Central memory CD4-positive, alpha-beta T cell (primary cell): ENCODE measurements around the gene KCNJ14.
A peak's percentile ranks its signal among the peaks of the same experiment; 100 is the strongest.

ENCODE experiments used
- DNase-seq: peaks from one replicate; pipeline ENCODE4 v3.0.0; 2022

The KCNJ14 gene

DNA sequence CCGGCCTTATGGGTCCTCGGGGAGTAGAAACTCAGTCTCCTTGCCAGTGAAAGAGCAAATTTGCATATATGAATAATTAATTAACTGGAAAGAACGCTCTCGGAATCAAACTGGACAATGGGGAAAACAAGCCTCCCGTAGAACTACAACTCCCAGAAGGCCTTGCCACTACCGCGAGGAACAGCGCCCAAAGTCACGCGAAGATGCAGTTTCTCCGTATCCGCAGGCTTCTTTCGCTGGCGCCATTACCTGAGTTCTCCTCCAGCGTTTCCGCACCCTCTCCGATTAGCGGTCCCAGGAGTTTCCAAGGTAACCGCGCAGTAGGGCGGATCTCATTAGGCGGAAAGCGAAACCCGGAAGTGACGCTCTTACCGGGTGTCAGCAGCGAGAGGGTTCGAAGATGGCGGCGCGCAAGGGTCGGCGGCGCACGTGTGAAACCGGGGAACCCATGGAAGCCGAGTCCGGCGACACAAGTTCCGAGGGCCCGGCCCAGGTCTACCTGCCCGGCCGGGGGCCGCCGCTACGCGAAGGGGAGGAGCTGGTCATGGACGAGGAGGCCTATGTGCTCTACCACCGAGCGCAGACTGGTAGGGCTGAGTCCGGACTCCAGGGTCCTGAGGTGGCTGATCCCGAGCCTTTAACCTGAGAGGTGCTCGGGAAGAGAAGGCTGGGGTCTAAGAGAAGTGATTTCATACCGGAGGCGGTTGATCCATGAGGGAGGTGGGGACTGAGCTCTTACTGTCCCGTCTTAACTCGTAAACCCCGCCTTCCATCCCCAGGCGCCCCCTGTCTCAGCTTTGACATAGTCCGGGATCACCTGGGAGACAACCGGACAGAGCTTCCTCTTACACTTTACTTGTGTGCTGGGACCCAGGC lies 9.5 kb upstream of the KCNJ14 start, which contains the start of gene GRWD1:
Gene GRWD1, plus strand, starts transcription at position 378 of the 876 bp plus-strand sequence. Its CDS starts 23 bp downstream, at position 401.
- DNase-seq: peak; percentile 96

DNA sequence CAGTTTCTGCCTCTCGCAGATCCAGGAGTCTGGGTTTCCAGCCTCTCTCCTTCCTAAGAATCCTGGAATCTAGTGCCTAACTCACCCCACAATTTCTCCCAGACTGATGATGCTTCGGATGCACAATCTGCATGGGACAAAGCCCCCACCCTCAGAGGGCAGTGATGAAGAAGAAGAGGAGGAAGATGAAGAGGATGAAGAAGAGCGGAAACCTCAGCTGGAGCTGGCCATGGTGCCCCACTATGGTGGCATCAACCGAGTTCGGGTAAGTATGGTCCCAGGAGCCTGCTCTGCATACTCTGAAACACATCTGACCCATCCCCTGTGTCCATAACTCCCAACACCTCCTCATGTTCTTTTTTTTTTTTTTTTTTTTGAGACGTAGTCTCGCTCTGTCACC lies 8.8 kb upstream of the KCNJ14 start:
- no peak for DNase-seq

DNA sequence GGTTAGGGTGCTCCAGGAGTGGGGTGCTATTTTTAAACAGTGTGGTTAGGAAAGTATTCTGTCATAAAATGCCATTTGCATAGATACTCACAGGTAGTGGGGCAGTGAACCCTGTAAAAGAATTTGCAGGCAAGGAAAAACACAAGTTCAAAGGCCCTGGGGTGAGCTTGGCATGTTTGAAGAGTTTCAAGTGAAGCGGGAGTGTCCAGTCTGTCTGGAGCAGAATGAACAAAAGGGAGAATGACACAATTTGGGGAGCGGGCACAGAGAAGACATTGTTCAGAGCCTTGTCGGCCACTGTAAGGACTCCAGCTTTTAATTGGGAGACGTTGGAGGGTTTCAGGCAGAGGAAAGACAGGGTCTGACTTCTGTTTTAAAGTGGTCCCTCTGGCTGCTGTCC lies 6.8 kb upstream of the KCNJ14 start:
- DNase-seq: no peak

DNA sequence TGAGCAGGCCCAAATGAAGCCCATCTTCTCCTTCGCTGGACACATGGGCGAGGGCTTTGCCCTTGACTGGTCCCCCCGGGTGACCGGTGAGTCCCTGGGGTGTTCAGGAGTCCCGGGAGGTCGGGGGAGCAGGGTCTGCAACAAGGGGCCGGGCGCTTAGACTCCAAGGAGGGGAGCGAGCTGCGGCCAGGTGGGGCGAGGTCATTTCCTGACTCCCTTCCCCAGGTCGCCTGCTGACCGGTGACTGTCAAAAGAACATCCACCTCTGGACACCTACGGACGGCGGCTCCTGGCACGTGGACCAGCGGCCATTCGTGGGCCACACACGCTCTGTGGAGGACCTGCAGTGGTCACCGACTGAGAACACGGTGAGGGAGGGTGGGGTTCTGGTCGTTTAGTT lies 4.9 kb upstream of the KCNJ14 start:
- DNase-seq: no peak

DNA sequence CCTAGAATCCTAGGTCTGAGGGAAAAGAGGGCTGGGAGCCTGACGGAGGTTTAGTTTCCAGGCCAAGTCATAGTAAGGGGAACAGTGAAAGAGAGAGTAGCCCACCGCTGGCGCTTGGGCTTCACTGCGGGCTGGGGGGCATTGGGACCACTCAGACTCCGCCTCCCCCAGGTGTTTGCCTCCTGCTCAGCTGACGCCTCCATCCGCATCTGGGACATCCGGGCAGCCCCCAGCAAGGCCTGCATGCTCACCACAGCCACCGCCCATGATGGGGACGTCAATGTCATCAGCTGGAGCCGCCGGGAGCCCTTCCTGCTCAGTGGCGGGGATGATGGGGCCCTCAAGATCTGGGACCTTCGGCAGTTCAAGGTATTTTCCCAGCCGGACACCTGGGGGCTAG lies 4.5 kb upstream of the KCNJ14 start:
- DNase-seq: no peak

DNA sequence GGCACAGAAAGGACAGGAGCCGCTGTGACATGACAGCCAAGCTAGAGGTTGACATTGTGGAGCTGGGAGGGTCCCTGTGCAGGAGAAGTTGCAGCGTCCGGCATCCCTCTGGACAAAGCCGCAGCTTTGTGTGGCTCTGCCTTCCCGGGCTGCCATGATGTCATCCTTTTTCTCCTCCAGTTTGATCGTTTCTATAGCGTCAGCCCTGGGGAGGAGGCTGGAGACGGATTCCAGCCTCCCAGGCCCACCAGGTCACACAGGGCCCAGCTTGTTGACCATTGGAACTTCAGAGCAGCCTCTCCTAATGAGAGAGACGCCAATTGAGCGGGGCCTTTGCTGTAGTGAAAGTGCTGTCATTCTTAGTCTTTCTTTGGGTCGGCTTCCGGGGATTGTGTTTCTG lies 3.8 kb upstream of the KCNJ14 start:
- no peak for DNase-seq

DNA sequence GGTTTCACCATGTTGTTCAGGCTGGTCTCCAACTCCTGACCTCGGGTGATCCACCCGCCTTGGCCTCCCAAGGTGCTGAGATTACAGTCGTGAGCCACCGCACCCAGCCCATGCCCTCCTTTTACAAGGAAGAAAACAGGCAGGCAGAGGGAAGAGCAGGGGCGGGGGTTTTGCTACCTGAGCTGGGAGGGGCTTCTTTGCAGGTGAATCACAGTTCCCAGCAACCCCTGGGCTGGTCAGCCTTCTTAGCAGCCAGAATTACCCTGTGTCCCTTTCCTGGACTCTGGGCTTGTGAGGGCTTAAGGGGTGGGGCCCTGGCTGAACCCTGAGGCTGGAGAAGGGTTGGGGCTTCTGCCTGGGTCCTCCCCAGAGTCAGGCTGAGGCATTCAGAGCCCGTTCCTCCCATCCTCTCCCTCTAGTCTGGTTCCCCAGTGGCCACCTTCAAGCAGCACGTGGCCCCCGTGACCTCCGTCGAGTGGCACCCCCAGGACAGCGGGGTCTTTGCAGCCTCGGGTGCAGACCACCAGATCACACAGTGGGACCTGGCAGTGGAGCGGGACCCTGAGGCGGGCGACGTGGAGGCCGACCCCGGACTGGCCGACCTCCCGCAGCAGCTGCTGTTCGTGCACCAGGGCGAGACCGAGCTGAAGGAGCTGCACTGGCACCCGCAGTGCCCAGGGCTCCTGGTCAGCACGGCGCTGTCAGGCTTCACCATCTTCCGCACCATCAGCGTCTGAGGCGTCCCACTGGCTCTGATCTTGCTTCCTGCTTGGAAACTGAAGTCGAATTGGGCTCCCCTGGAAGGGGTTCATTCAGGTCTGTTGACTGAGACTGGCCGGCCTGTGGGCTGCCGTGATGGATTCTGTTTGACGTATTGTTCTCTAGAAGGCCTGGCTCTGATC lies 2.8 kb upstream of the KCNJ14 start:
- no peak for DNase-seq

DNA sequence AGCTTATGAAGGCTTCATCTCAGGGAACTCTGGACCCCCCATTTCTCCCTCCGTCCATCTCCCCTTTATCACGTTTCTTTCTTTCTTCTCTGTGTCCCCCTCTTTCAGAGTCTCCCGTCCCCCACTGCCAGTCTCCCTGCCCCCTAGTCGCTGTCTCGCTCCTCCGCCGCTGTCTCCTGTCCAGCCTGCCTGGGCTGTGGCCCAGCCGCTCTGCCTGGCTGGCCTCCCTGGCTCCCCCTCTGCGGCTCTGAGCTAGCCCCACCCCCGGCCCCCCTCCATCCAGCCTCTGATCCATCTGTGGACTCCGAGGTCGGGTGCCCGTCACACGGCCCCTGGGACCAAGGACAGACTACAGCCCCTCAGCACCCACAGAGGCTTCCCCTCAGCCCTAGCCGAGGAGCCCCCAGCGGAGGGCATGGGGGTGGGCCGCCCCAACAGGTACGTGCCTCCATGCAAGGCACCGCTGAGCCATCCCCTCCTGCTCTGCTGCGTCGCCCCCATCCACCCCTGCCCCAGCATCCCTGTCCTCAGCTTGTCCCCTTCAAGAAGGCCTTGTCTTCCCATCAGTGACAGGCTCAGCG lies 1.1 kb upstream of the KCNJ14 start:
- DNase-seq: no peak

DNA sequence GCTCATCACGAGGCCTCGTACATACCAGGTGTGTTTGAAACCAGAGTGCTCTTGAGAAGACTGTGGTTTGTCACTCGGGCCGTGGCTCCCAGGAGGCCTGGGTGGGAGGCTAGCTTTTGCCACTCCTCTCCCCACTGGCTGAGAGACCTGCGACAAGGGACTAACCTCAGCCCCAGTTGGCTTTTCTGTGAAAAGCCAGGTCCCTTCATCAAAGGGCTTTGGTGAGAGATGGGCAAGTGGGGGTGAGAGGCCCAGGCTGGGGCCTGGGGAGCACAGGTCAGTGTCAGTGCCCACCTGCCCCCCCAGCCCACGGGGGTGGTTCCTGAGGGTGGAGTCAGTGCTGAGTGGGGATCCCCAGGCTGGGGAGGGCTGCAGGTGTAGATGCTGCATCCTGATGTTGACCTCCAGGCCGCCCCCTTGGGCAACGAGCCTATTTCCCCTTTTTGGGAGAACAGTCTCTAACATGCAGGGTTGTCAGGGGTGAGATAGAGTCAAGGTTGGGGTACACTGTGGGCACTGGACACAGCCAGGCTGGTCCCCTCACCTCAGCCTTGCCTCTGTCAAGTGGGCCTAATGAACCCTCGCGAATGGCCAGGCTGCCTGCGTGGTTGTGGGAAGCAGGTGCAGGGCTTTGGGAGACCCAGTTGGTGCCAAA lies 661 bp downstream of the KCNJ14 start:
- no peak for DNase-seq

DNA sequence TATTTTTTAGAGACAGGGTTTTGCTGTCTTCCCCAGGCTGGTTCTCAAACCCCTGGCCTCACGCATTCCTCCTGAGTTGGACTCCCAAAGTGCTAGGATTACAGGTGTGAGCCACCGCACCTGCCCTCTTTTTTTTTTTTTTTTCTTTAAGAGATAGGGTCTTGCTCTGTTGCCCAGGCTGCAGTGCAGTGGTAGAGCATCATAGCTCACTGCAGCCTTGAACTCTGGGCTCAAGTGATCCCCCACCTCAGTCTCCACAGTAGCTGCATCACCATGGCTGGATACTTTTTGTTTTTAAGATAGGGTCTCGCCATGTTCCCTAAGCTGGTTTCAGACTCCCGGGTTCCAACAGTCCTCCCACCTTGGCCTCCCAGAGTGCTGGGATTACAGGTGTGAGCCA lies 1.5 kb downstream of the KCNJ14 start:
- no peak for DNase-seq

DNA sequence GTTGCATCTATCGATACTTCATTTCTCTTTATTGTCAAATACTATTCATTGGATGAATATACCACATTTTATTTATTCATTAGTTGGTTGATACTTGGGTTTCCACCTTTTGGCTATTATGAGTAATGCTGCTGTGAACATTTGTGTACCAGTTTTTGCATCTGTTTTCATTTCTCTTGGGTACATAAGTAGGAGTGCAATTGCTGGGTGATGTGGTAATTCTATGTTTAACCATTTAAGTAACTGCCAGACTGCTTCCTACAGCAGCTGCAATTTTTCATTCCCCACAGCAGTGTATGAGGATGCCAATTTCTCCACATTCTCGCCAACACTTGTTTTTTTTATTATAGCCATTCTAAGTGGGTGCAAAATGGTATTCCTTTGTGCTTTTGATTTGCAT lies 2.6 kb downstream of the KCNJ14 start:
- DNase-seq: no peak

DNA sequence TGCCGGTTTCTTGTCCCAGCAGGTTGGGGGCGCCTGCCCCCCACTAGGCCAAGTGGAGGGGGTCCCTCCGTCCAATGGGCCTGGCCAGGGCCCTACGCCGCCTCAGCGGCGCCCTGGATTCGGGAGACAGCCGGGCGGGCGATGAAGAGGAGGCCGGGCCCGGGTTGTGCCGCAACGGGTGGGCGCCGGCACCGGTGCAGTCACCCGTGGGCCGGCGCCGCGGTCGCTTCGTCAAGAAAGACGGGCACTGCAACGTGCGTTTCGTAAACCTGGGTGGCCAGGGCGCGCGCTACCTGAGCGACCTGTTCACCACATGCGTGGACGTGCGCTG lies 6.2 kb downstream of the KCNJ14 start:
- DNase-seq: no peak

DNA sequence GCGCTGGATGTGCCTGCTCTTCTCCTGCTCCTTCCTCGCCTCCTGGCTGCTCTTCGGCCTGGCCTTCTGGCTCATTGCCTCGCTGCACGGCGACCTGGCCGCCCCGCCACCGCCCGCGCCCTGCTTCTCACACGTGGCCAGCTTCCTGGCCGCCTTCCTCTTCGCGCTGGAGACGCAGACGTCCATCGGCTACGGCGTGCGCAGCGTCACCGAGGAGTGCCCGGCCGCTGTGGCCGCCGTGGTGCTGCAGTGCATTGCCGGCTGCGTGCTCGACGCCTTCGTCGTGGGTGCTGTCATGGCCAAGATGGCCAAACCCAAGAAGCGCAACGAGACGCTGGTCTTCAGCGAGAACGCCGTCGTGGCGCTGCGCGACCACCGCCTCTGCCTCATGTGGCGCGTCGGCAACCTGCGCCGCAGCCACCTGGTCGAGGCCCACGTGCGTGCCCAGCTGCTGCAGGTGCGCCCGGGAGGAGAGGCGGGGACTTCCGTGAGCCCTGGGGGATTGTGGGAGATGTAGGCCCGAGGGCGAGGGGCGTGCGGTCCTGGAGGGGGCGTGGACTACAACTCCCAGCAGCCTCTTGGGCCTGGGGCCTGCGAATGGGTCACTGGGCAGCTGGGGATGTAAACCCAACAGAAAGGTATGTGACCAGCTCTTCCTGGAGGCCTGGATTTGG lies 6.7 kb downstream of the KCNJ14 start:
- no peak for DNase-seq

DNA sequence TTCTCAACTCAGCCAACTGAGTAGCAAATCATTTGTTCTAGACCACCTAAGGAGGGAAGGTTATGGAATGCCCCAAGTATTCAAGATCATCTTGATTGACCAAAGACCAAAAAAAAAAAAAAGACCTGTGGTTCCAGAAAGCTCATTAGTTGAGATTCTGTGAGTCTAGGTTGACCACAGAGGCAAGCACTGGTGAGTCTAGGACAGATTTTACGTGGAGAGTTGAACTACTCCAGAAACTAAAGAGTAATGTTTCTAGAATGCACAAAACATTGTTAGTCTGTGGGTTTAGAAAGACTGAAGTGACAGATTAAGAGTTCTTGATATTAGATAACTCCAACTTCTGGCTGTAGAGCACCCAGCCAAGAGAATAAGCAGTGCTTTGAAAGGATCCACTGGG lies 9.8 kb downstream of the KCNJ14 start:
- no peak for DNase-seq

DNA sequence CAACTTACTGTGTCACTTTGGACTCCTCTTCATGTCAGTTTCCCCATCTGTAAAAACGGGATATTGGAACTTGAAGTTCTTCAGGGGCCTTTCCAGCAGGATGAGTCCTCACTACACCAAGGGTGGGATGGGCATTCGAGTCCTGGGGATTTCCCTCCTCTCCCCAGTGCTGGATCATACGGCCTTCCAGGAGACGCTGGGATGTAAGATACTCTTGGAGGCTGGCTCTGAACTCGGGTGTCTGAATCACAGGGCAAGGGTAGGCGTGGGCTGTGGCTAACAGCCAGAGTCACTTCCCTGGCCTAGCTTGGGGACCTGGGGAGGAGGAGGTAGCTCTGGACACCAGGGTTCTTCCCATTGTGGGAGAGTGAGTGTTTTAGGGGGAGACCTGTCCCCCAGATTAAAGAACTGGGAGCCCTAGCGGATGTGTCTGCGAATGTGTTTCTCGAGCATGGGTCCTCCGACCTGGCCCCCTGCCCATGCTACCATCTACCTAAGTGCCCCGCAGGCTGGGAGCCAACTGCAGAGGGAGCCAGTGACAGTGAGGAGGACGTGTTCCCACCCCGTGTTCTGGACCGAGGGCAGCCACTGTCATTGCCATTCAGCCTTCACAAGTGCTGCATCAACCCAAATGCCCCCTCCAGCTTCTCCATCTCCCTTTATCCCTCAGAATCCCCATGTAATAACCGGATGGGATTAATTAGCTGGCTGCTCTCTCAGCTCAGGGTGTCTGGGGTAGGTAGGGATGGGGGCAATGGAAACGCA lies 11.4 kb downstream of the KCNJ14 start:
- DNase-seq: no peak

DNA sequence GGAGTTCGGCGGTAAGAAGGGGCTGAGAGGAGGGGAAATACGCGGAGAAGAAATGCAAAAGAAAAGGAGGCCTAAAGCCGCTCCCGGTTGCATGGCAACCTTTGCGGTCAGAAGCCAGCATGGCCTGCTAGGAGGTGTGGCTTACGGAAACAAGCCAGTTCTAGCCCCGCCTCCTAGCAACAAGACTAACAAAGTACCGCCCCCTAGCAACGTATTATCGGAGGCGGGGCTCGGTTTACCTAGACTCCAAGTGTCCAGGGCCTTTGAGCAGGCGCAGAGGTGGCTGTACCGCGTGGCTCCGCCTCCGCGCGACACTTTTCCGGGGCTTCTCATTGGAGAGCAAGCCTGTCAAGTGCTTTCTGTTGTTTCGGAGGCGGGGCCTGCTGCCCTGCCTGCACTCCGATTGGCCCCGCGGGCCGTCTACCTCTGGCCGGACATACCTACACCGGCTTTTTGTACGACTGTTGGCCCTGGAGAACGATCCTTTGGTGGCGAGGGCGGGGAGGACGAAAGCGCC lies 13.5 kb downstream of the KCNJ14 start:
- peak; percentile 100 for DNase-seq

DNA sequence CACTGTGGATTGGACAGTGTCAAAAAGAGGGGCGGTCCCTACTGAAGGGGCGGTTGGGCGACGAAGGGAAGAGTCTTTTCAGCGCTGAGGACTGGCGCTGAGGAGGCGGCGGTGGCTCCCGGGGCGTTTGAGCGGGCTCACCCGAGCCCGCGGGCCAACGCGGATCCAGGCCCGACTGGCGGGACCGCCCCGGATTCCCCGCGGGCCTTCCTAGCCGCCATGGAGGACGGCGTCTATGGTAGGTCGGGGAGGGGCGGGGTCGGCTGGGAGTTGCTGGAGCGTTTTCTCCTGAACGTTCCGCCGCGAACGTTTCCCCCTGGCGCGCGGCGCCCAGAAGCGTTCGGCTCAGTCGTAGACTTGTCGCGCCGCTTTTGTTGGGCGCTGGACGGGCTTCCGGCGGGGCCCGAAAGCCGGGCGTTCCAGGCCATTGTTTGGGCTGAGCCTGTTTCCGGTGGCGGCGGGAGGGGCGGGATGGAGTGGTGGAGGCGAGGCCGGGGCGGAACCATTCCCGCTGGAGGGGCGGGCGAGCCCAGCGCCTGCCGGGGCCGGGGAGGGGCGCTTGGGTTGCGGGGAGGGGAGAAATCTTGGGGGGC lies 14.0 kb downstream of the KCNJ14 start, which contains the start of gene CYTH2:
Gene CYTH2, plus strand, starts transcription at position 81 of the 593 bp plus-strand sequence. Its CDS starts 139 bp downstream, at position 220.
- DNase-seq: no peak

DNA sequence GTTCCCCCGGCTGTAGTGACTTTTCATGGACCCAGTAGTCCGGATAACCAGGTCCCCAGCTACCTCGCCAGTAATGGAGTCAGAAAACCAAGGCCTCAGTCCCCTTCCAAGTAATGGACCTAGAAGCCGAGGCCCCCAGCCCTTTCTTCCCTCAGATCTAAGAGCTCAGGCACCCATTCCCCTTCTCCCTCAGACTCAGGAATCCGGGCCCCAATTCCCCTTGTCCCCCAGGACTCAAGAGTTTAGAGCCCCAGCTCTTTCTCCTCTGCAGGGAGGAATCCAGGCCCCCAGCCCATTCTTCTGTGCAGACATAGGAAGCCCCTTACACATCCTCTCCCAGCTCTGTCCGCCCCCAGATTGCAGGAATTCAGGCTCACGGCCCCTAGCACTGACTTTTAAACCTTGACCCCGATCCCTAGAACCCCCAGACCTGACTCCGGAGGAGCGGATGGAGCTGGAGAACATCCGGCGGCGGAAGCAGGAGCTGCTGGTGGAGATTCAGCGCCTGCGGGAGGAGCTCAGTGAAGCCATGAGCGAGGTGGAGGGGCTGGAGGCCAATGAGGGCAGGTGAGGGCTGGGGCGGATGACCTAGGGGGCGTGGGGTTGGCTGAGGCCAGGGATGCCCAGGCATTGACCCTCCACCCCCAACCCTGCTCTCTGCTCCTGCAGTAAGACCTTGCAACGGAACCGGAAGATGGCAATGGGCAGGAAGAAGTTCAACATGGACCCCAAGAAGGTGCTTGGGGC lies 14.7 kb downstream of the KCNJ14 start:
- no peak for DNase-seq

DNA sequence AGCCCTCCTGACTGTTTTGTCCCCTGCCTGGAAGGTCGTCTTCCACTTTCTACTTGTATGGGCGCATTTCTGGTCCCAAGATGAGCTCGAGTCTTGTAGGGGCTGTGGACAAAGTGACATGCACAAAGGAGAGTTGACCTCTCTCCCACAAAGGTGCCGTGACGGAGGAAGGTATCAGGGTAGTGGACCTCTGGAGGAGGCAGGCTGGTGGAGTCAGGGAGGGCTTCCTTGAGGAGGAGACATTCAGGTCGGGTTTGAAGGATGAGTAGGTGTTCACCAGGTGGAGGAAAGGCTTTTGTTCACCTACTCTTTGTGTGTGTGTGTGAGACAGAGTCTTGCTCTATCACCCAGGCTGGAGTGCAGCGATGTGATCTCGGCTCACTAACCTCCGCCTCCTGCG lies 15.5 kb downstream of the KCNJ14 start:
- DNase-seq: no peak

DNA sequence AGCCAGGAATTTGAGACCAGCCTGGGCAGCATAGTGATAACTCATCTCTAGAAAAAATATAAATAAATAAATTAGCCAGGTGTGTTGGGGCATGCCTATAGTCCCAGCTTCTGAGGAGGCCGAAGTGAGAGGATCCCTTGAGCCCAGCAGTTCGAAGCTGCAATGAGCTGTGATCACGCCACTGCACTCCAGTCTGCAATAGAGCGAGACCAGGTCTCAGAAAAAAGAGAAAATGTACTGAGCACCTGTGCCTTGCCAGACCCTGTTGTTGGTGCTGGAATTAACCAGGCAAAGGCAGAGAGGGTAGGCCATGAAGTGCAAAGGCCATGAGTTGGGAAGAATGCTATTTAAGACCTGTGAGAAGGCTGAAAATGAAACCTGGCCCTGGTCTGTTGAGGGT lies 16.5 kb downstream of the KCNJ14 start:
- DNase-seq: no peak
